Mesenchymal stem cell (in vitro differentiated cells and primary cell): ENCODE data around the gene ATP23.

ENCODE experiments used
- DNase-seq: peaks from one replicate; pipeline ENCODE4 v3.0.0-alpha.2; 2013
- H2AFZ ChIP-seq: one replicate; pipeline ENCODE4 v1.6.1; 2013; ENCODE audit warnings: low read depth, mild to moderate bottlenecking, control low read depth, inconsistent platforms, low read length, moderate library complexity
- H2AK5ac ChIP-seq: 2 replicates; pipeline ENCODE4 v1.6.1; 2013; ENCODE audit warnings: low read length, moderate library complexity, mild to moderate bottlenecking, inconsistent platforms; ENCODE audit not compliant: severe bottlenecking
- H2BK120ac ChIP-seq: one replicate; pipeline ENCODE4 v1.6.1; 2013; ENCODE audit warnings: low read depth, mild to moderate bottlenecking, inconsistent platforms, low read length, moderate library complexity
- H2BK12ac ChIP-seq, 2 experiments: one replicate each; pipeline ENCODE4 v1.6.1; 2013; ENCODE audit warnings: inconsistent platforms in 2 of 2, low read length in 2 of 2, mild to moderate bottlenecking in 2 of 2, moderate library complexity in 2 of 2, control low read depth in 1 of 2
- H2BK15ac ChIP-seq: one replicate; pipeline ENCODE4 v1.6.1; 2013; ENCODE audit warnings: mild to moderate bottlenecking, low read depth, inconsistent platforms; ENCODE audit not compliant: poor library complexity, severe bottlenecking
- H2BK5ac ChIP-seq: 2 replicates; pipeline ENCODE4 v1.6.1; 2013; ENCODE audit warnings: low read depth, mild to moderate bottlenecking, low read length, control low read depth, inconsistent platforms; ENCODE audit not compliant: poor library complexity, severe bottlenecking
- H3K14ac ChIP-seq, 2 experiments: one replicate each; pipeline ENCODE4 v1.6.1; 2013; ENCODE audit warnings: inconsistent platforms in 2 of 2, low read length in 2 of 2, control low read depth in 1 of 2, mild to moderate bottlenecking in 1 of 2, moderate library complexity in 1 of 2
- H3K18ac ChIP-seq, 2 experiments: one replicate each; pipeline ENCODE4 v1.6.1; 2013; ENCODE audit warnings: inconsistent platforms in 2 of 2, low read length in 2 of 2, control low read depth in 1 of 2, low read depth in 1 of 2, mild to moderate bottlenecking in 1 of 2
- H3K23ac ChIP-seq, 2 experiments: one replicate each; pipeline ENCODE4 v1.6.1; 2013; ENCODE audit warnings: inconsistent platforms in 2 of 2, low read length in 2 of 2, mild to moderate bottlenecking in 2 of 2, moderate library complexity in 2 of 2, control low read depth in 1 of 2
- H3K27ac ChIP-seq: 2 replicates; pipeline ENCODE4 v1.5.1; 2013; ENCODE audit warnings: mild to moderate bottlenecking, moderate library complexity, low read length, control low read depth, inconsistent platforms; ENCODE audit not compliant: poor library complexity, severe bottlenecking
- H3K27me3 ChIP-seq, 2 experiments: 2 replicates each; pipeline versions ENCODE4 v1.6.1 to v1.7.0; 2013; ENCODE audit warnings: low read length in 2 of 2, mild to moderate bottlenecking in 2 of 2, moderate library complexity in 2 of 2, control low read depth in 1 of 2, inconsistent platforms in 1 of 2; ENCODE audit not compliant: control insufficient read depth in 1 of 2, insufficient read depth in 1 of 2
- H3K36me3 ChIP-seq, 2 experiments: 2 replicates each; pipeline versions ENCODE4 v1.6.1 to v1.7.0; 2013; ENCODE audit warnings: low read length in 2 of 2, control low read depth in 1 of 2, inconsistent platforms in 1 of 2, low read depth in 1 of 2, mild to moderate bottlenecking in 1 of 2; ENCODE audit not compliant: insufficient read depth in 2 of 2, control insufficient read depth in 1 of 2
- H3K4ac ChIP-seq, 2 experiments: one replicate each; pipeline ENCODE4 v1.6.1; 2013; ENCODE audit warnings: inconsistent platforms in 2 of 2, low read length in 2 of 2, mild to moderate bottlenecking in 2 of 2, moderate library complexity in 2 of 2, control low read depth in 1 of 2, low read depth in 1 of 2
- H3K4me1 ChIP-seq: 2 replicates; pipeline ENCODE4 v1.6.1; 2013; ENCODE audit warnings: low read depth, low read length, control low read depth; ENCODE audit not compliant: control insufficient read depth, insufficient read depth
- H3K4me2 ChIP-seq: 2 replicates; pipeline ENCODE4 v1.6.1; 2013; ENCODE audit warnings: low read length, mild to moderate bottlenecking, inconsistent platforms; ENCODE audit not compliant: poor library complexity, severe bottlenecking
- H3K4me3 ChIP-seq, 2 experiments: 2 replicates each; pipeline versions ENCODE4 v1.5.1 to v1.7.0; 2013; ENCODE audit warnings: low read length in 2 of 2, mild to moderate bottlenecking in 2 of 2, control low read depth in 1 of 2, low read depth in 1 of 2; ENCODE audit not compliant: insufficient read depth in 1 of 2
- H3K79me1 ChIP-seq: replicated peaks from 2 replicates; pipeline ENCODE4 v1.6.1; 2013; ENCODE audit warnings: mild to moderate bottlenecking, control low read depth, low read length, inconsistent platforms; ENCODE audit not compliant: poor library complexity, severe bottlenecking
- H3K9ac ChIP-seq: 2 replicates; pipeline ENCODE4 v1.7.0; 2013; ENCODE audit warnings: mild to moderate bottlenecking, low read length, moderate library complexity
- H3K9me3 ChIP-seq: 2 replicates; pipeline ENCODE4 v1.7.0; 2013; ENCODE audit warnings: mild to moderate bottlenecking, low read length; ENCODE audit not compliant: control insufficient read depth
- H4K8ac ChIP-seq: one replicate; pipeline ENCODE4 v1.6.1; 2013; ENCODE audit warnings: inconsistent platforms, mild to moderate bottlenecking, low read length, moderate library complexity
- H4K91ac ChIP-seq: one replicate; pipeline ENCODE4 v1.6.1; 2013; ENCODE audit warnings: mild to moderate bottlenecking, low read length, inconsistent platforms
- WGBS: methylation state at CpG from one replicate; pipeline ENCODE4 v1.1.7; 2013; ENCODE audit warnings: mixed read lengths; 5-methylcytosine and 5-hydroxymethylcytosine counted together

Gene ATP23

DNA sequence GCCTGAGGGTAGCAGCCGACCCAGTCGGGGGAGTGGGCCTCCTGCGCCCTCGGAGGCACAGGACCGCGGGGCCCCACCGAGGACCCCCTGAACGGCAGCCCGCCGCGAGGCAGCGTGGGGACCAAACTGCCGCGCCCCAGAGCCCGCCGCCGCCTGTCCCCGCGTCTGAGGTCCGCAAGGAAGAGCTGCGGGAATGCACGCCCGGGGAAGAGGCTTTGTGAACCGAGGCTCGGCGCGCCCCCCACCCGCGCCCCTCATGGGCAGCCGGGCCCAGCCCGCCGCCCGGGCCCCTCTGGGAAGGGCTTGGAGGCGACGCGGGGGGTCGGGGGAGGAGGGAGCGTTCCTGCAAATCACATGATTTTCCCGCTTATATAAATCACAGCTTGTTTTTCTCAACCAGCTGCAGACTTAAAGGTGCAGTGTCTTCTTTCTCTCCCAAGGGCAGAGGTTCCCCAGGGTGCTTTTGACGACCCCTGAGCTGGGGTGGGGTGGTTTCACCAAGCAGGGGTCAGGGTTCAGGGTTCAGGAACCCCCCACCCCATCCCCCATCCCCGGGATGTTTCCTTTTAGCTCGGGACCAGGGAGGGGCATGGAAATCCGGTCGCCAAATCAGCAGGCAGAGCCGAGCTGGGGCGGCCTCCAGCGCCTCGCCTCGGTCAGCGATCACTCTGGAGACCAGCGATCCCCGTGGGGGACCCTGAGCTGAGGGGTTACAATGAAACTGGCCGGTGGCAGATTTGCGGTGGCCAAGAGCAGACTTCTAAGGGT is 44.7 kb upstream of the ATP23 start:
- Histone ChIP-seq H3K9me3 (no peaks in the 10 kb centered on the region), H2BK12ac (peak overlapping the region; percentile 75 to 94), H3K4me1 (peaks cover 33% of the 10 kb centered on the region), H3K23ac (peak overlapping the region; percentile 81 to 95), H2AK5ac (peak overlapping the region; percentile 96), H3K4me2 (peak overlapping the region; percentile 85), H3K27me3 (no peaks in the 10 kb centered on the region), H3K27ac (peak overlapping the region; percentile 61), H3K4ac (peak overlapping the region; percentile 100), H3K14ac (peak overlapping the region; percentile 89 to 95), H3K79me1 (peaks cover 8% of the 10 kb centered on the region), H4K8ac (peak overlapping the region; percentile 81), H3K36me3 (no peaks in the 10 kb centered on the region), H4K91ac (peak overlapping the region; percentile 100), H2AFZ (peak overlapping the region; percentile 47), H2BK120ac (peak overlapping the region; percentile 100), H3K9ac (peak overlapping the region; percentile 80), H3K18ac (peak overlapping the region; percentile 100), H2BK5ac (peak overlapping the region; percentile 96), H3K4me3 (peak overlapping the region; percentile 56 to 60), H2BK15ac (peak overlapping the region; percentile 96)
- WGBS, result under 1% methylated on average over 35 of the region's 54 CpGs
- peak; percentile 78 for DNase-seq

DNA sequence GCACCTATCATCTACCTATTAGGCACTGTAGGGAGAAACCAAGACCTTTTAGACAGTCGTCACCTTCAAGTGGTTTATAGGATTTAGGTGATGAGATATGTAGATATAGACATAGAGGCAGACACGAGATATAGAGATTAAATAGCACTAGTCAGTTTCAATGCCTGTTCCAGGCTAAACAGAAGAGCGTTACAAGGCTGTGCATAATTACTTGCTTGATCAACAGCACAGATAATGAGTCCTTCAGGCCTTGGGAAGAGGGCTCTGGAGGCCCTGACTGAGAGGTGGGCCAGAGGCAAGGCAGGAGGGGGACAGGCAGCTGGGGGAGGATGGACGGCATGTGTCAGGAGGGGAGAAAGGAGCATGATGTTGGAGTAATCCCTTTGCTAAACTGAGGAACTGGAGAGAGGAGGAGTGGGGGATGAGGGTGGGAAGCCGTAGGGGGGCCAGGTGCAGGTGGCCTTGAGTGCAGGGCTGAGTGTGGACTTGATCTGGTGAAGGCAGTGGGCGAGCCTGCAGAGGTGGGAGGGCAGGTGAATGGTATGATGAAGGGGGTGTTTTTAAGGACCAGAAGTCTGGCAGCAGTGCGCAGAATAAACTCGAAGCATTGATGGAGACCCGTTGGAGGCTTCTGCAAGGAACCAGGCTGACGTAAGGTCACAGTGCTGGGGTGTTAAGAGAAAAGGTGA is 43.9 kb upstream of the ATP23 start:
- peak overlapping the region; percentile 29 to 47 for H3K23ac ChIP-seq
- peak overlapping the region; percentile 94 for H4K91ac ChIP-seq
- peak overlapping the region; percentile 91 for H4K8ac ChIP-seq
- peak overlapping the region; percentile 67 to 95 for H3K18ac ChIP-seq
- peak overlapping the region; percentile 5 for H2AK5ac ChIP-seq
- DNase-seq, result no peak
- H3K9me3 ChIP-seq, result no peaks in the 10 kb centered on the region
- H3K27me3 ChIP-seq, result no peaks in the 10 kb centered on the region
- H3K79me1 ChIP-seq, result peaks cover 8% of the 10 kb centered on the region
- H3K36me3 ChIP-seq, result no peaks in the 10 kb centered on the region
- no peak overlapping the region for H2BK5ac ChIP-seq
- H2AFZ ChIP-seq, result no peak overlapping the region
- peak overlapping the region in 1 of 2 experiments; percentile 60 for H3K4me3 ChIP-seq
- H3K4me2 ChIP-seq, result peak overlapping the region; percentile 85
- peak overlapping the region; percentile 100 for H2BK120ac ChIP-seq
- peak overlapping the region; percentile 73 for H2BK15ac ChIP-seq
- H2BK12ac ChIP-seq, result peak overlapping the region; percentile 77 to 100
- peak overlapping the region; percentile 80 for H3K9ac ChIP-seq
- peak overlapping the region; percentile 29 for H3K27ac ChIP-seq
- 66% methylated on average over 10 of the region's 10 CpGs for WGBS
- peak overlapping the region; percentile 64 to 100 for H3K4ac ChIP-seq
- peaks cover 33% of the 10 kb centered on the region for H3K4me1 ChIP-seq
- H3K14ac ChIP-seq, result peak overlapping the region; percentile 4 to 50

DNA sequence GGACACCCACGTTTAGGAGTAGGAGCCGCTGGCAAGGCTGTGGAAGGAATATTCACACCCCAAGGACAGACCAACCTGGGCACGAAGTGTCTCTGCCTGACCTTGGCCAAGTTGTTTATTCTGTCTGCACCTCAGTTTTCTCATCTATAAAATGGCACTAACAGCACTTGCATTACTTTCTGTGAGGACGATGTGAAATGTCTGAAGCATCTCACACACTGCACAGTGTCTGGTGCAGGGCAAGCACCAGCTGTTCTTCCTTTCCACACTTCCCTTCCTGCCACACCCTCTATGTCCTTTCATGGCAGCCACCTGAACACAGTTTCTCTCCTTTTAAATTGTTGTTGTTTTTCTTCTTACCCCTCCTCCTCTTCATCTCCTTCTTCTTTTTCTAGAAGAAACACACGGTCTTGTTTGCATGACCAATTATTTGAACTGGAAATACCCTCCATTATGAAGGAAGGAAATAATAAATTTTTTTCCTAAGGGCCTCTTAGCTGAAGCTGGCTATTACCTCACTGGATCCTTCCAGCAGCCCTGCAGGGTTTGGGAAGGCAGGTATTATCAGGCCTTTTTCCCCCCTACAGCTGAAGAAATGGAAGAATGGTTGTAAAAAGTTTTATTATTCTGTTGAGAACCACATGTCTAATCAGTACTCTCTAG is 42.9 kb upstream of the ATP23 start:
- WGBS, result 82% methylated on average over 4 of the region's 5 CpGs
- Histone ChIP-seq H2BK12ac (peak overlapping the region; percentile 96 to 100), H3K4me1 (peaks cover 29% of the 10 kb centered on the region), H3K4me3 (no peak overlapping the region), H2BK120ac (peak overlapping the region; percentile 100), H3K18ac (peak overlapping the region; percentile 22 to 95), H4K8ac (peak overlapping the region; percentile 88), H3K9me3 (no peaks in the 10 kb centered on the region), H2BK15ac (peak overlapping the region; percentile 85), H3K23ac (no peak overlapping the region), H3K9ac (peak overlapping the region; percentile 80), H3K27me3 (no peaks in the 10 kb centered on the region), H3K79me1 (peaks cover 6% of the 10 kb centered on the region), H2AFZ (no peak overlapping the region), H2AK5ac (peak overlapping the region; percentile 71), H4K91ac (peak overlapping the region; percentile 88), H3K27ac (no peak overlapping the region), H3K14ac (peak overlapping the region in 1 of 2 experiments; percentile 3), H3K4me2 (no peak overlapping the region), H3K36me3 (no peaks in the 10 kb centered on the region), H3K4ac (peak overlapping the region; percentile 0 to 100), H2BK5ac (no peak overlapping the region)
- DNase-seq, result no peak
